SK-N-SH treated with all-trans-retinoic acid at 6 μM for 48 hours (cell line): ENCODE results near the gene EEF1G.

Source experiments
- CREB5 ChIP-seq: fragments of 250-450 bp; sonication (Bioruptor Pico); IDR thresholded peaks from 2 replicates; pipeline ENCODE4 v1.5.1; 2020; ENCODE audit warnings: low read depth, mild to moderate bottlenecking, moderate library complexity
- ESRRG ChIP-seq: fragments of 250-450 bp; sonication (Bioruptor Pico); IDR thresholded peaks from 2 replicates; pipeline ENCODE4 v1.6.1; 2021; ENCODE audit warnings: mild to moderate bottlenecking
- OSR1 ChIP-seq: fragments of 250-450 bp; sonication (Bioruptor Pico); IDR thresholded peaks from 2 replicates; pipeline ENCODE4 v1.8.0; 2022; ENCODE audit warnings: moderate library complexity, mild to moderate bottlenecking, inconsistent platforms
- PATZ1 ChIP-seq: fragments of 250-450 bp; sonication (Bioruptor Pico); IDR thresholded peaks from 2 replicates; pipeline ENCODE4 v1.8.0; 2020; ENCODE audit warnings: mild to moderate bottlenecking, moderate library complexity, borderline replicate concordance
- POU6F1 ChIP-seq: fragments of 250-450 bp; sonication (Bioruptor Pico); IDR thresholded peaks from 2 replicates; pipeline ENCODE4 v1.8.0; 2021; ENCODE audit warnings: low read depth, mild to moderate bottlenecking, moderate library complexity, borderline replicate concordance
- RARB ChIP-seq: fragments of 250-450 bp; sonication (Bioruptor Pico); IDR thresholded peaks from 2 replicates; pipeline ENCODE4 v1.8.0; 2021; ENCODE audit warnings: mild to moderate bottlenecking, moderate library complexity
- SNAI2 ChIP-seq: fragments of 250-450 bp; sonication (Bioruptor Pico); IDR thresholded peaks from 2 replicates; pipeline ENCODE4 v1.5.0; 2020; ENCODE audit warnings: mild to moderate bottlenecking, moderate library complexity
- TOX ChIP-seq: fragments of 250-450 bp; sonication (Bioruptor Pico); IDR thresholded peaks from 2 replicates; pipeline ENCODE4 v1.8.0; 2021; ENCODE audit warnings: mild to moderate bottlenecking, moderate library complexity, borderline replicate concordance
- ZFP3 ChIP-seq: fragments of 250-450 bp; sonication (Bioruptor Pico); IDR thresholded peaks from 2 replicates; pipeline ENCODE4 v1.5.0; 2020; ENCODE audit warnings: mild to moderate bottlenecking, moderate library complexity
- ZNF565 ChIP-seq: fragments of 450-650 bp; formaldehyde crosslinking; conservative IDR thresholded peaks from 2 replicates; pipeline ENCODE4 v1.5.0; 2020; ENCODE audit warnings: low read depth, mild to moderate bottlenecking, moderate library complexity
- ZNF70 ChIP-seq: fragments of 450-650 bp; formaldehyde crosslinking; IDR thresholded peaks from 2 replicates; pipeline ENCODE4 v1.5.0; 2020; ENCODE audit warnings: mild to moderate bottlenecking, moderate library complexity

- TF ChIP-seq ZNF70 (CRISPR knock-in tag): no peak
- no peak for TF ChIP-seq ZFP3
- no peak for TF ChIP-seq RARB (CRISPR knock-in tag)
- no peak for TF ChIP-seq ESRRG (CRISPR knock-in tag)
- TF ChIP-seq CREB5 (CRISPR knock-in tag): no peak
- no peak for TF ChIP-seq PATZ1 (CRISPR knock-in tag)
- TF ChIP-seq TOX (CRISPR knock-in tag): no peak
- no peak for TF ChIP-seq ZNF565 (CRISPR knock-in tag)
- no peak for TF ChIP-seq SNAI2 (CRISPR knock-in tag)
- no peak for TF ChIP-seq OSR1 (CRISPR knock-in tag)
- no peak for TF ChIP-seq POU6F1 (CRISPR knock-in tag)
Observed at GRCh38 chr11:62547691-62548281, 25.9 kb downstream of the EEF1G start.
